ENCODE measurements around the gene ENTHD1. TPM values are rescaled to one million over a fixed set of nuclear protein-coding genes. Genes with fewer than 3 reads are reported as not detected.

The ENTHD1 gene
- total RNA-seq, 1 experiment from 2014 or later, result not detected

- Histone ChIP-seq H2BK15ac (ENCODE audit: low read depth, low read length) (no peak overlapping the region), H4K5ac (ENCODE audit: insufficient read length, low read depth, low read length) (no peak overlapping the region), H3K9ac (ENCODE audit: extremely low read depth, insufficient read length, low read length) (no peak overlapping the region), H4K20me1 (ENCODE audit: control insufficient read depth, insufficient read depth, insufficient read length) (no peaks in the 10 kb centered on the region), H3K23ac (ENCODE audit: insufficient read length, low read depth, low read length) (no peak overlapping the region), H3K4me1 (ENCODE audit: insufficient read depth, low read length) (no peaks in the 10 kb centered on the region), H3K27ac (ENCODE audit: insufficient read length, low read depth, low read length) (no peak overlapping the region), H3K4ac (ENCODE audit: low read depth, low read length) (no peak overlapping the region), H3K23me2 (ENCODE audit: insufficient read length, low read depth, low read length, poor library complexity, severe bottlenecking) (no peaks in the 10 kb centered on the region), H2BK20ac (ENCODE audit: low read depth, low read length, poor library complexity, severe bottlenecking) (no peak overlapping the region), H2AK5ac (ENCODE audit: insufficient read length, low read length) (no peak overlapping the region), H2BK5ac (ENCODE audit: insufficient read length, low read length) (no peak overlapping the region), H3K79me2 (ENCODE audit: insufficient read depth, low read length) (no peaks in the 10 kb centered on the region), H3K14ac (ENCODE audit: insufficient read depth, low read length) (no peak overlapping the region), H3K9me3 (ENCODE audit: control insufficient read depth, low read depth, low read length) (no peaks in the 10 kb centered on the region), H3K56ac (ENCODE audit: insufficient read length, low read depth, low read length) (no peak overlapping the region), H4K8ac (replicated peaks; ENCODE audit: insufficient read length, low read depth, low read length) (no peak overlapping the region), H2BK120ac (ENCODE audit: low read depth, low read length, poor library complexity, severe bottlenecking) (no peak overlapping the region), H4K91ac (ENCODE audit: insufficient read length, low read depth, low read length) (no peak overlapping the region), H2AFZ (ENCODE audit: low read length) (no peak overlapping the region), H3K18ac (ENCODE audit: insufficient read length, low read depth, low read length) (no peak overlapping the region), H3K79me1 (ENCODE audit: insufficient read depth, low read depth, low read length, poor library complexity, severe bottlenecking) (no peaks in the 10 kb centered on the region), H3K4me2 (ENCODE audit: insufficient read depth, insufficient read length, low read length) (no peak overlapping the region), H2BK12ac (ENCODE audit: insufficient read length, low read depth, low read length) (no peak overlapping the region), H3K27me3 (ENCODE audit: insufficient read depth, low read length) (no peaks in the 10 kb centered on the region), H3T11ph (ENCODE audit: low read length) (no peak overlapping the region)
- no peak for DNase-seq
- TF ChIP-seq CTCF (conservative IDR thresholded peaks at IDR 0.05), result no peak
- Mint-ChIP-seq H3K4me1 (no peaks in the 10 kb centered on the region), H3K36me3 (ENCODE audit: insufficient read depth in 1 of 3, low read depth in 3 of 3) (no peaks in the 10 kb centered on the region), H3K4me3 (no peak overlapping the region), H3K27ac (no peak overlapping the region), H3K9me3 (no peaks in the 10 kb centered on the region), H3K27me3 (ENCODE audit: low read depth) (peaks cover 15% of the 10 kb centered on the region)
- WGBS (ENCODE audit: extremely low coverage, insufficient read length, low lambda C conversion rate), result no CpG with 5 or more reads among the region's 7 CpGs
These were observed 33.5 kb downstream of the ENTHD1 start for GRCh38 chr22:39859903-39860588.
